Kidney epithelial cell (primary cell): ENCODE data around the gene OVOL1. TPM values are rescaled to one million over a fixed set of nuclear protein-coding genes. Genes with fewer than 3 reads are reported as not detected.
A peak's percentile ranks its signal among the peaks of the same experiment; 100 is the strongest.
"Not testable (repeated sequence)": the region's sequence is repeated elsewhere in the genome, so short reads cannot be mapped to it uniquely, and the experiment has no call there.

Experiments used
- DNase-seq: peaks from one replicate; pipeline ENCODE4 v3.0.0-alpha.2; 2010; ENCODE audit warnings: low read depth
- H3K27me3 ChIP-seq: 2 replicates; pipeline ENCODE4 v1.6.0; 2011; ENCODE audit warnings: low read length; ENCODE audit not compliant: control insufficient read depth, insufficient read depth
- H3K36me3 ChIP-seq: 2 replicates; pipeline ENCODE4 v1.5.1; 2011; ENCODE audit warnings: low read length; ENCODE audit not compliant: control insufficient read depth, insufficient read depth
- H3K4me3 ChIP-seq: 2 replicates; pipeline ENCODE4 v1.5.1; 2011; ENCODE audit warnings: low read depth, mild to moderate bottlenecking, control low read depth, low read length
- CTCF ChIP-seq: IDR thresholded peaks from 2 replicates; pipeline ENCODE4 v1.5.1; 2011; ENCODE audit warnings: mild to moderate bottlenecking, moderate library complexity, low read length, control low read depth, inconsistent platforms; ENCODE audit not compliant: insufficient read depth, poor library complexity, severe bottlenecking
- total RNA-seq: library from RNA; depleted of rRNA; stranded (reverse); fragments of >200 nt; gene quantifications from 2 replicates; pipeline ENCODE4 v1.2.3, GENCODE V29; 2015

OVOL1 gene
- total RNA-seq, 1 donor from 2014 or later: 17.8 TPM

- DNase-seq: no peak
- peaks cover 4% of the 10 kb centered on the region for H3K27me3 ChIP-seq
- peak; percentile 16 for TF ChIP-seq CTCF
- H3K36me3 ChIP-seq: no peaks in the 10 kb centered on the region
- no peak overlapping the region for H3K4me3 ChIP-seq
These were observed 42.7 kb upstream of the OVOL1 start for GRCh38 chr11:65744026-65744698.

GRCh38 chr11:65744699-65745042 is 42.2 kb upstream of the OVOL1 start:
- no peak for TF ChIP-seq CTCF
- peaks cover 6% of the 10 kb centered on the region for H3K27me3 ChIP-seq
- H3K36me3 ChIP-seq: no peaks in the 10 kb centered on the region
- no peak overlapping the region for H3K4me3 ChIP-seq
- DNase-seq: no peak

- DNase-seq: no peak
- TF ChIP-seq CTCF: no peak
- Histone ChIP-seq H3K4me3 (no peak overlapping the region), H3K36me3 (no peaks in the 10 kb centered on the region), H3K27me3 (peaks cover 6% of the 10 kb centered on the region)
These were observed 41.8 kb upstream of the OVOL1 start for GRCh38 chr11:65745049-65745448.

- not testable (repeated sequence) for DNase-seq, H3K4me3 ChIP-seq, H3K27me3 ChIP-seq, H3K36me3 ChIP-seq
These were observed 24.7 kb upstream of the OVOL1 start for GRCh38 chr11:65762169-65762568.

GRCh38 chr11:65762816-65763215 is 24.0 kb upstream of the OVOL1 start:
- not testable (repeated sequence) for H3K36me3 ChIP-seq, H3K27me3 ChIP-seq, DNase-seq, H3K4me3 ChIP-seq

- no peak for DNase-seq
- no peak for TF ChIP-seq CTCF
These were observed 22.4 kb upstream of the OVOL1 start for GRCh38 chr11:65764434-65764833.

GRCh38 chr11:65766535-65766934 is 20.3 kb upstream of the OVOL1 start:
- no peak overlapping the region for H3K4me3 ChIP-seq
- no peak for DNase-seq
- no peaks in the 10 kb centered on the region for H3K27me3 ChIP-seq
- no peak for TF ChIP-seq CTCF
- no peaks in the 10 kb centered on the region for H3K36me3 ChIP-seq

More at GRCh38 chr11:65764434-65764833, 22.4 kb upstream of the OVOL1 start:
- Histone ChIP-seq H3K4me3 (no peak overlapping the region), H3K36me3 (no peaks in the 10 kb centered on the region), H3K27me3 (no peaks in the 10 kb centered on the region)
